ENCODE measurements around the gene CAMTA1.

DNA sequence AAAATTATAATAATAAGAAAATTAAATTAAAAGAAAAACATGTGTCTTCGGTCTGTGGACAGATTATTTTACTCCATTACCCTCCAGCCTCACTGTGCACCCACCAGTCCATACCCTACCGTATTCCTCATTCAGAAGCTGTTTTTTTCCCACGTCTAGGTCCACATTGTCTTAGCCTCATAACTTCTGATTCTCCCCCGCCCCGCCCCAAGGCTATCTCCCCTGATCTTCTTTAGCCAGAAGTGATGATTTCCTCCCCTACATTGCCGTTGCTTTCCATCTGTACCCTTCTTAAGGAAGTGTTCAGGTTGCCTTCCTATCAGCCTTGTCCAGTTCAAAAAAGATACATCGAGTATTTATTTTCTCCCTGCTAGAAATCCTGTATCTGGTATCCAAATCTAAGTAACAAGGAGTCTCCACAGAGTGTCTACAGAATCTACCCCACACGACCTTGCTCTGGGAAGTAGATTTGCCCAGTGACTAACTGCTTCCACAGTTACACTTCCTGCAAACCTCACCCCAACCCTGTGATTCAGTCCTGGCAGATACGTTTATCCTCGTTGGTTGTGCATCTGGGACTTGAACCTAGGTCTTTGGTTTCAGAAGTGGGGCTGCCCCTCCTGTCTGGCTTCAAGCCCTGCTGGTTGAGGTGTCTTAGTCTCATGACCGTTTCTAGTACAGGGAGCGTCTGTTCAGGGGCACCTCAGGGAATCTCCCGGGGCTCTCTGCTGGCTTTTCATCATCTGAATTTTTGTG lies 470.2 kb downstream of the CAMTA1 start:
- TF ChIP-seq, protein P1, sequence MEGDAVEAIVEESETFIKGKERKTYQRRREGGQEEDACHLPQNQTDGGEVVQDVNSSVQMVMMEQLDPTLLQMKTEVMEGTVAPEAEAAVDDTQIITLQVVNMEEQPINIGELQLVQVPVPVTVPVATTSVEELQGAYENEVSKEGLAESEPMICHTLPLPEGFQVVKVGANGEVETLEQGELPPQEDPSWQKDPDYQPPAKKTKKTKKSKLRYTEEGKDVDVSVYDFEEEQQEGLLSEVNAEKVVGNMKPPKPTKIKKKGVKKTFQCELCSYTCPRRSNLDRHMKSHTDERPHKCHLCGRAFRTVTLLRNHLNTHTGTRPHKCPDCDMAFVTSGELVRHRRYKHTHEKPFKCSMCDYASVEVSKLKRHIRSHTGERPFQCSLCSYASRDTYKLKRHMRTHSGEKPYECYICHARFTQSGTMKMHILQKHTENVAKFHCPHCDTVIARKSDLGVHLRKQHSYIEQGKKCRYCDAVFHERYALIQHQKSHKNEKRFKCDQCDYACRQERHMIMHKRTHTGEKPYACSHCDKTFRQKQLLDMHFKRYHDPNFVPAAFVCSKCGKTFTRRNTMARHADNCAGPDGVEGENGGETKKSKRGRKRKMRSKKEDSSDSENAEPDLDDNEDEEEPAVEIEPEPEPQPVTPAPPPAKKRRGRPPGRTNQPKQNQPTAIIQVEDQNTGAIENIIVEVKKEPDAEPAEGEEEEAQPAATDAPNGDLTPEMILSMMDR (IDR thresholded peaks at IDR 0.05), result no peak
- TF ChIP-seq GABPA (IDR thresholded peaks at IDR 0.05; ENCODE audit: low read depth) (peak; percentile 65), SMC3 (IDR thresholded peaks at IDR 0.05; ENCODE audit: low read depth, low read length) (no peak)
- TF ChIP-seq, protein P2, sequence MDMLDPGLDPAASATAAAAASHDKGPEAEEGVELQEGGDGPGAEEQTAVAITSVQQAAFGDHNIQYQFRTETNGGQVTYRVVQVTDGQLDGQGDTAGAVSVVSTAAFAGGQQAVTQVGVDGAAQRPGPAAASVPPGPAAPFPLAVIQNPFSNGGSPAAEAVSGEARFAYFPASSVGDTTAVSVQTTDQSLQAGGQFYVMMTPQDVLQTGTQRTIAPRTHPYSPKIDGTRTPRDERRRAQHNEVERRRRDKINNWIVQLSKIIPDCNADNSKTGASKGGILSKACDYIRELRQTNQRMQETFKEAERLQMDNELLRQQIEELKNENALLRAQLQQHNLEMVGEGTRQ (IDR thresholded peaks at IDR 0.05; ENCODE audit: borderline replicate concordance, low read depth, low read length), result no peak
